GM18873 (cell line): ENCODE measurements around the gene TSSK2.
"Not testable (repeated sequence)": the region's sequence is repeated elsewhere in the genome, so short reads cannot be mapped to it uniquely, and the experiment has no call there.

ENCODE experiments used
- ATAC-seq: cut with Tn5 transposase; IDR thresholded peaks from one replicate; pipeline ENCODE4 v1.9.1; 2021; ENCODE audit warnings: mild to moderate bottlenecking, moderate library complexity, moderate number of reproducible peaks; ENCODE audit not compliant: unreplicated experiment, low FRiP score

TSSK2 gene

DNA sequence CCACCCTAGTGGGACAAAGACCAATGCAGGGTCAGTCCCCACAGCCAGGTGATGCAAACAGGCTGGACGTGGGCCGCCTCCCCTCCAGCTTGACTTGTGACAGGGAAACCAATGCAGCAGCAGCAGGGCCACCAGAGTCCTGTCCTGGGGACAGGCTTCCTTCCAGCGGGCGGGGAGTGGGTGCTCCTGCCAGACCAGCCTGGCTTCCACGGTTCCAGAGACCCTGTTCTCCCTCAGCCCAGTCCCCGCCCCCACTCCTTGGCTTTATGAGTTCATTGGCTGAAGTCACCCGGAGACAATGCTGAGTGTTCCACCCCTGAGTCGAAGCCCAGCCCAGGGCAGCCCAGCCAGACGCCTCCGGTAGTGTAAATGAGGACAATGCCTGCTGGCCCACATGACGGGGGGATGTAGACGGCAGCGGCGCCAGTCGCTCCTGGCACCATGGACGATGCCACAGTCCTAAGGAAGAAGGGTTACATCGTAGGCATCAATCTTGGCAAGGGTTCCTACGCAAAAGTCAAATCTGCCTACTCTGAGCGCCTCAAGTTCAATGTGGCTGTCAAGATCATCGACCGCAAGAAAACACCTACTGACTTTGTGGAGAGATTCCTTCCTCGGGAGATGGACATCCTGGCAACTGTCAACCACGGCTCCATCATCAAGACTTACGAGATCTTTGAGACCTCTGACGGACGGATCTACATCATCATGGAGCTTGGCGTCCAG is at the start of gene TSSK2:
Gene TSSK2 (plus strand): TSS at position 350 of the 726 bp plus-strand sequence. CDS start 92 bp downstream, at position 442.
- no peak for ATAC-seq

DNA sequence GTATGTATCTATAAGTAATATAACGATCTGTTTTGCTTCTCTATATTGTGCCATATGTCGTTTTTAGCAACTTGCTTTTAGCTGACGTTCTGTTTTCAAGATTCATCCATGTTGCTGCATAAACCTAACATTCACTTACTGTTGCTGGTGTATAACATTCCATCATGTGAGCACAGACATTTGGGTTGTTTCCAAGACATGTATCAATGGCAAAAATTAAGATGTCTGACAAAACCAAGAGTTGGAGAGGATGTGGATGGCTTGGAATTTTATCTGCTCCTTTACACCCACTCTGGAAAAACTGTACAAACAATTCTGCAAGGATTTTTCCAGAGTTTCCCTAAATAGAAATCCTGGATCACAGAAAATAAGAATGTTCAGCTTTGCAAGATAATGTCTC is 49.8 kb upstream of the TSSK2 start:
- no peak for ATAC-seq

- no peak for ATAC-seq
These were observed 49.0 kb upstream of the TSSK2 start for GRCh38 chr22:19082101-19082500.

- ATAC-seq: no peak
These were observed 48.3 kb upstream of the TSSK2 start for GRCh38 chr22:19082793-19083192.

GRCh38 chr22:19084126-19084525 is 47.0 kb upstream of the TSSK2 start:
- not testable (repeated sequence) for ATAC-seq

DNA sequence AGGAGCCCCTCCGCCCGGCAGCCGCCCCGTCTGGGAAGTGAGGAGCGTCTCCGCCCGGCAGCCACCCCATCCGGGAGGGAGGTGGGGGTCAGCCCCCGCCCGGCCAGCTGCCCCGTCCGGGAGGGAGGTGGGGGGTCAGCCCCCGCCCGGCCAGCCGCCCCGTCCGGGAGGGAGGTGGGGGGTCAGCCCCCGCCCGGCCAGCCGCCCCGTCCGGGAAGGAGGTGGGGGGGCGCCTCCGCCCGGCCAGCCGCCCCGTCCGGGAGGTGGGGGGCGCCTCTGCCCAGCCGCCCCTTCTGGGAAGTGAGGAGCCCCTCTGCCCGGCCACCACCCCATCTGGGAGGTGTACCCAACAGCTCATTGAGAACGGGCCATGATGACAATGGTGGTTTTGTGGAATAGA is 46.5 kb upstream of the TSSK2 start:
- not testable (repeated sequence) for ATAC-seq

- no peak for ATAC-seq
These were observed 45.8 kb upstream of the TSSK2 start for GRCh38 chr22:19085233-19085718.

DNA sequence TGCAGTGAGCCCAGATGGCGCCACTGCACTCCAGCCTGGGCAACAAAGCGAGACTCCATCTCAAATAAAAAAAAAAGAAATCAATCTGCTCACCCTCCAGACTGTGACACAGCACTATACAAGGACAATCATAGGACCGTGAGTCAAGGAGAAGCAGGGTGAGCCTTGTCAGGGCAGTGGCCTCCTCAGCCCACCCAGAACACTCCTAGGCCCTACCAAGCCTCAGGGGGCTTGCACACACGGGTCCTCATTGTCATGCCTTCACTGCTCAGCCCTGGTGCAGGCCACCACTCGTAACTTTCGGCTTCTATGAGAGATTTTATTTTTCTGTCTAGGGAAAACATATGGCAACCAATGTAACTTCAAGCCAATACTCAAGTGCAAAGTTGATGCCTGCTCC is 44.7 kb upstream of the TSSK2 start:
- ATAC-seq: no peak

DNA sequence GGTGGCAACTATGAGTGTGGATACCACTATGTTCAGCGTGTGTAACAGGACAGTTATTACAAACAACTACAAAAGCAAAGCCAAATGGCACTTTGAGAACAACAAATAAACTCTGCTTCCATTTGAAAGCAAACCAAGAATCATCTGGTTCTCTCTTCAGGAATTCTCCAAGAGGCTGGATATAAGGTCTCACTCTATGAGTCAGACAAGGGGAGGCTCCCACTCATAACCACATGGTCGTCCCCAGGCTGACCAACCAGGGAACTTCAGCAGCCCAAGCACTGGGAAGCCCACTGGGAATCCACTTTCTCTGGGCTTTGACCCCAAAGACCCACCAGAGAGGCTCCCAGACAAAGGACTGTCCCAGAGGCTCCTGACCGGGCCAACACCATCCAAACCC is 44.2 kb upstream of the TSSK2 start:
- no peak for ATAC-seq

DNA sequence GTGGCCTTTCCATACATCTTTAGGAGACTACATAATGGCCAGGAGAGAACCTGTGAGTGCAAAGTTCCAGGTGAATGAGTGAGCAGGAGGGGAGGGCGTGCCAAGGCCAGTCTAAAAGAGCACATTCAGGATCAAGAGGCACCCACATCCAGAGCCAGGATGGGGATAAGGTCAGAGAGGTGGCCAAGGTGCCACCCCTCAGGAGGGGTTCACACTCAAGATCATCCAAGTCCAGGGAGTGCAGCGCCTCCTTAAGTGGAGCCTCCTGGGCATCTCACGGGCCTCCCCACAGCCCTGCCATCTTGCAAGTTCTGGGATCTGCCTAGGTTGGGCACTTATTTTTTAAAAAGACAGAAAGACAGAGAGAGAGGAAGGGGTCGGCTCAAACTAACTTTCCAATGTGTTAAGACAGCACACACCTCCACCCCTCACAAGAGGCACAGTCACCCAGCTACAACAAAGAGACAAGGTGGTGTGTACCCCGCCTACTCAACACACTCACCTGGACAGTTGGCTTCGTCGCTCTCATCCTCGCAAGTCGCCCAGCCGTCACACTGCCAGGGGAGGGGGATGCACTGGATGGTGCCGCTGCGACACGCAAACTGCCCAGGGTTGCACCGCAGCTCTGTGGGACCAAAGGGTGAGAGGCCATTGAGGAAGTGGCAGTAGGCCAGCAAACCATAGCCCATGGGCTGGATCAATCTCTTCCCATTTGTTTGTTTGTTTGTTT is 42.1 kb upstream of the TSSK2 start:
- no peak for ATAC-seq

- ATAC-seq: no peak
These were observed 40.9 kb upstream of the TSSK2 start for GRCh38 chr22:19090183-19090582.

DNA sequence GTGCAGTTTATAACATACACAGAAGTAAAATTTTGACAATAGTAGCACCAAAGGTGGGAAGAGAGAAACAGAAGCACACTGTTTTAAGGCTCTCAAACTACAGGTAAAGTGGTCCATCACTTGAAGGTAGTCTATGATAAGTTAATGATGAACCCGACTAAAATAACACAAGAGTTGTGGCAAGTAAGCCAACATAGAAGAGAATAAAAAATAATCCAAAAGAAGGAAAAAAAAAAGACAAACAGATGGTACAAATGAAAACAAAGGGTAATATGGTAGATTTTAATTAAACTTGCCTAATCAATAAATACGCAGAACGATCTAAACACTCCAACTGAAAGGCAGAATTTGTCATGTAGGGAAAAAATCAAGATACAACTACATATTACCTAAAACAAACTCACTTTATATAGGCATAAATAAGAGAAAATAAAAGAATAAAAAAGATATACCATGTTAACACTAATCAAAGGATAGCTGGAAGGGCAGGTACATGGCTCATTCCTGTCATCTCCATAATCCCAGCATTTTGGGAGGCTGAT is 40.5 kb upstream of the TSSK2 start:
- no peak for ATAC-seq

DNA sequence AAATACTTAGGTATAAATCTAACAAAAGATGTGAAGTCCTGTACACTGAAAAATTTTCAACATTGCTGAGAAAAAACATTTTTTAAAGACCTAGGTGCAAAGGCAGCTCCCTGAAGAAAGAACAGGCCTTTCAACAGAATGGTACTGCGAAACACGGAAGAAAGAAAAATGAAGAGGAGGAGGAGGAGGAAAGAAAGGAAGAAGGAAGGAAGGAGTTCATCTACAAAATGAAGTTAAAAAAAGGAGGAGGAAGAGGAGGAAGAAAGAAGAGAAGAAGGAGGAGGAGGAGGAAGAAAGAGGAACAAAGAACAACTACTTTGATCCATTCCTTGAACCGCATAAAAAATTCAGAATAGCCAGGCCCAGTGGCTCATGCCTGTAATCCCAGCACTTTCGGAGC is 38.4 kb upstream of the TSSK2 start:
- no peak for ATAC-seq

GRCh38 chr22:19094393-19094997 is 36.6 kb upstream of the TSSK2 start:
- no peak for ATAC-seq

DNA sequence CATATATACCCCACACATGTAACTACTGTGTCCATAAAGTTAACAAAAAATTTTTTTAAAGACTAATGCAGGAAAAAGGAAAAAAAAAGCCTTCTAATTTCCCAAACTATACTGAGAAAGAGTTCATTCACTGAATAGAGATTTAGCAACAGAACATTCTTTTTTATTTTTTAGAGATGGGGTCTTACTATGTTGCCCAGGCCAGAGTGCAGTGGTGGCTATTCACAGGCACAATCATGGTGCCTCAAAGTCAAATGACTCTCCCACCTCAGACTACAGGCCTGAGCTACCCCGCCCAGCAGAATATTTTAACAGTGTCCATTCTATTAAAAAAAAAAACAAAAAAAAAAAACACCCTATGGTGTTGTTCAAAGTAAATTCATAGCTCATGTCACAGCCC is 34.6 kb upstream of the TSSK2 start:
- no peak for ATAC-seq

- ATAC-seq: no peak
These were observed 33.6 kb upstream of the TSSK2 start for GRCh38 chr22:19097518-19097917.

- ATAC-seq: no peak
These were observed 33.0 kb upstream of the TSSK2 start for GRCh38 chr22:19098157-19098556.

- no peak for ATAC-seq
These were observed 27.0 kb upstream of the TSSK2 start for GRCh38 chr22:19103880-19104821.

- no peak for ATAC-seq
These were observed 25.7 kb upstream of the TSSK2 start for GRCh38 chr22:19105456-19105855.
